HG03520 (cell line): ENCODE measurements around the gene TRIM24.

Experiments
- ATAC-seq: cut with Tn5 transposase; IDR thresholded peaks from one replicate; pipeline ENCODE4 v1.9.1; 2021; ENCODE audit warnings: mild to moderate bottlenecking, moderate library complexity; ENCODE audit not compliant: unreplicated experiment

TRIM24 gene

GRCh38 chr7:138568655-138569054, 108.6 kb downstream of the TRIM24 start:
- no peak for ATAC-seq

- ATAC-seq, result no peak
Observed at GRCh38 chr7:138569418-138569817, 109.4 kb downstream of the TRIM24 start.

GRCh38 chr7:138570715-138571114, 110.7 kb downstream of the TRIM24 start:
- ATAC-seq, result no peak

- ATAC-seq, result no peak
Observed at GRCh38 chr7:138573741-138574140, 113.7 kb downstream of the TRIM24 start.

- ATAC-seq, result no peak
Observed at GRCh38 chr7:138575897-138576428, 115.9 kb downstream of the TRIM24 start.

- ATAC-seq, result no peak
Observed at GRCh38 chr7:138579136-138579535, 119.1 kb downstream of the TRIM24 start.

- no peak for ATAC-seq
Observed at GRCh38 chr7:138579671-138580070, 119.6 kb downstream of the TRIM24 start.

GRCh38 chr7:138581065-138581464, 121.0 kb downstream of the TRIM24 start:
- ATAC-seq, result no peak

GRCh38 chr7:138584283-138584682, 124.2 kb downstream of the TRIM24 start:
- no peak for ATAC-seq

- ATAC-seq, result no peak
Observed at GRCh38 chr7:138584696-138585095, 124.6 kb downstream of the TRIM24 start.

- ATAC-seq, result no peak
Observed at GRCh38 chr7:138585283-138585993, 125.4 kb downstream of the TRIM24 start.

GRCh38 chr7:138587485-138587884, 127.4 kb downstream of the TRIM24 start:
- no peak for ATAC-seq

GRCh38 chr7:138588986-138589385, 128.9 kb downstream of the TRIM24 start:
- ATAC-seq, result no peak

- no peak for ATAC-seq
Observed at GRCh38 chr7:138590154-138590553, 130.1 kb downstream of the TRIM24 start.

- ATAC-seq, result no peak
Observed at GRCh38 chr7:138595454-138595853, 135.4 kb downstream of the TRIM24 start.

GRCh38 chr7:138602451-138602850, 142.4 kb downstream of the TRIM24 start:
- no peak for ATAC-seq

GRCh38 chr7:138603549-138604318, 143.7 kb downstream of the TRIM24 start:
- no peak for ATAC-seq

GRCh38 chr7:138606236-138606635, 146.2 kb downstream of the TRIM24 start:
- ATAC-seq, result no peak

GRCh38 chr7:138607216-138608126, 147.4 kb downstream of the TRIM24 start:
- no peak for ATAC-seq

GRCh38 chr7:138608275-138608674, 148.2 kb downstream of the TRIM24 start:
- ATAC-seq, result peak; percentile 79

GRCh38 chr7:138610671-138611170, 150.7 kb downstream of the TRIM24 start:
- no peak for ATAC-seq
